Iris pigment epithelial cell (primary cell): Measurements from ENCODE around the gene CCDC86.
"Not testable (repeated sequence)": the region's sequence is repeated elsewhere in the genome, so short reads cannot be mapped to it uniquely, and the experiment has no call there.

Source experiments
- DNase-seq: peaks from one replicate; pipeline ENCODE4 v3.0.0-alpha.2; 2011; ENCODE audit warnings: low read depth

CCDC86 gene, protein sequence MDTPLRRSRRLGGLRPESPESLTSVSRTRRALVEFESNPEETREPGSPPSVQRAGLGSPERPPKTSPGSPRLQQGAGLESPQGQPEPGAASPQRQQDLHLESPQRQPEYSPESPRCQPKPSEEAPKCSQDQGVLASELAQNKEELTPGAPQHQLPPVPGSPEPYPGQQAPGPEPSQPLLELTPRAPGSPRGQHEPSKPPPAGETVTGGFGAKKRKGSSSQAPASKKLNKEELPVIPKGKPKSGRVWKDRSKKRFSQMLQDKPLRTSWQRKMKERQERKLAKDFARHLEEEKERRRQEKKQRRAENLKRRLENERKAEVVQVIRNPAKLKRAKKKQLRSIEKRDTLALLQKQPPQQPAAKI

DNA sequence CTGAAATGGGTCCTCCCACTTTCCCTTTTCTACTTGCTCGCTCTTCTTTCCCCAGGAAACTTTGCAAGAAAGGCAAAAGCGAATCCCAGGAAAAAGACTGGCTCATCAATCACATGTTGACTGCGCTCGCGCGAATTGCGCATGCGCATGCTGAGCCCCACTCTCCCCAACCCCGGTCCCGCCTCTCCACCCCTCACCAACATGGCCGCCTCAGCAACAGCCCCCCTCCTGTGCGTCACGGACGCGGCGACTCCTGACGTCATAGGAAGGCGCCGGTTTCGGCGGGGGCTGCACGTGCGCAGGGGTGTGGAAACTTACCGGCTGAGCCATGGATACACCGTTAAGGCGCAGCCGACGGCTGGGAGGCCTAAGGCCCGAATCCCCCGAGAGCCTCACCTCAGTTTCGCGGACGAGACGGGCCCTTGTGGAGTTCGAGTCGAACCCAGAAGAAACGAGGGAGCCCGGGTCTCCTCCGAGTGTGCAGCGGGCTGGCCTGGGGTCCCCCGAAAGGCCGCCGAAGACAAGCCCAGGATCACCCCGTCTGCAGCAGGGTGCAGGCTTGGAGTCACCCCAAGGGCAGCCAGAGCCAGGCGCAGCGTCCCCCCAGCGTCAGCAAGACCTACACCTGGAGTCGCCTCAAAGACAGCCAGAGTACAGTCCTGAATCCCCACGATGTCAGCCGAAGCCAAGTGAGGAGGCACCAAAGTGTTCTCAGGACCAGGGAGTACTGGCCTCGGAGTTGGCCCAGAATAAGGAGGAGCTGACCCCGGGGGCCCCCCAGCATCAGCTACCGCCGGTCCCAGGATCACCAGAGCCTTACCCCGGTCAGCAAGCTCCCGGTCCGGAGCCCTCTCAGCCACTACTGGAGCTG lies at the start of gene CCDC86:
TSS of gene CCDC86 (plus strand) at position 317 of the 871 bp plus-strand sequence. CDS start at position 329, 12 bp downstream.
- DNase-seq = peak; percentile 94

DNA sequence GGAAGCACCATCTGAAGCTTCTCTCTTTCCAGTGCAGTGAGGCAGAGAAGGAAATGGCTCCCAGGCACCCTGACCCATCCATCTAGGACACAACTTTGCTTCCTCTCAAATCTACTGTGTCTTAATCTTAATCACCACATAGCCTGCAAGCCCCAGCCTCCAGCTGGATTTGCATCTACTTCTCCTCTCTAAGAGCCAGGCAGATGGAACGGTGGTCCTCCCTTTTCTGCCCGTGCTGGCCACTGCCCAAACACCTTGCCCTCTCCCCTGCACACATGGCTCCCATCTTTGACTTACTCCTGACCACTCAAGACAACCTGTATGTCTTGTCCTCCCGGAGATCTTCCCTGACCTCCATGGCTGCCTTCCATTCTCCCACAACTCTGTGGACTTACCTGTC lies 49.4 kb upstream of the CCDC86 start:
- no peak for DNase-seq

DNA sequence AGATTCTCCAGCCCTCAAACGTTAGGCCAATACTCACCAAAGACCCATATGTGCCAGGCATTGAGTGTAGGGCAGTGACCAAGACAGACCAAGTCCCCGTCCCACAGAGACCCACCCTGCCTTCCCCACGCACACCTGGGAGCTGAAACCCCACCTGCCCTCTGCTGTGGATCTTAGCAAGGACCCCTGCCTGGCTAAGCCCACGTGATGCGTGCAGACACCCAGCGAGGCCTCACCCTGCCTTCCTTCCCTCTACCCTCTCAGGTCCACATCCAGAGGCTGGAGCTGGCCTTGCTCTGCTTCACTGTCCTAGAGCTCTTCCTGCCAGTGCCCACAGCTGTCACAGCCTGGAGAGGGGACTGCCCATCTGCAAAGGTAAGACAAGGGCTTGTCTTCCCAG lies 46.6 kb upstream of the CCDC86 start:
- DNase-seq = no peak

DNA sequence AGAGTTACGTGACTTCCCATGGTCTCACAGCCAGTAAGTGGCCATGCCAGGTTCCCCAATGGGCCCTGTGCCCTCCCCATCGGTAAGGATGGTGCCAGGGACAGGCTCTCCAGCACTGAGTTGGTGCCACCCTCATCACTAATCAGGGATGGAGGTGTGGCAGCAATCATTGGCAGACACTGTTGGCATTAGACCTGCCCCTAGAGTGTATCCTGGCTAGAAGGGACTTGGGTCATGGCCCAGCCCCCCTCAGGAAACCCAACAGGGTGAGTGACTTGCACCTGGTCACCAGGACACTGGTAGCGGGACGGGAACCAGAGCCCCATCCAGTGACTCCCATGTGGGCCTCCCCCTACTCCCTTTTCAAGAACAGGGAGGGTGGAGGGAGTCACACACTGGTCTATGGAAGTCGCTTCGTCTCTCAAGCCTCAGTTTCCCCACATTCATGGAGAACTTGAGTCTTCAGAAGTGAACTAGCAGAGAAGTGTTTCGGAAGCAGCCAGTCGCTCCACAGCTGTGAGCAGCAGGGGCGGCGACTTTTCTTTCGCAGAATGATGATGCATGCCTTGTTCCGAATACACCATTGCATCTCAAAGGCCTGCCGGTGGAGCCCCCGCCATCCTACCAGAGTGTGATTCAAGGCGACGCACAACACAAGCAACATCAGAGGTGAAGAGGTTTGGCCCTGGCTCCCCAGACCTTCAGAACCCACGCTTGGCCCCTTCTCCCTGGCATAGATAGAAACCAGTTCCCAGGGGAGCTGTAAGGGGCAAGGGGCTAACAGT lies 43.9 kb upstream of the CCDC86 start:
- no peak for DNase-seq

- no peak for DNase-seq
These were observed 43.3 kb upstream of the CCDC86 start for GRCh38 chr11:60798631-60799030.

DNA sequence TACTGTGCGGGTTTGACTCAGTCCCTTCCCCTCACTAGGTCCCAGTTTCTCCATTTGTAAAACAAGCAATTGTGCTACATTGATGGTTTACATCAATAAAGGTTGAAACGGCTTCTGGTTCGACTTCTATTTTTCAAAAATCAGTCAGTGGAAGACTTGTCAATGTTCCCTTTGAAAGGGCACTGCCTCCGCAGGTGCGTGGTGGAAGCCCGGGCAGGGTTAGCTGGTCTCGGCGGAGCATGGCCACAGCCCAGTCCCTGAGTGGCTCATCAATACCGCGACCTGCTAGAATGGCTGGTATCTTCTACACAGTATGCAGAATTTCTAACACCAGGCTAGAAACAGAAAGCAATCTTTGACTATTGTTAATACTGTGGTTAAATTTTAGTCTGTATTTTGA lies 40.7 kb upstream of the CCDC86 start:
- no peak for DNase-seq

DNA sequence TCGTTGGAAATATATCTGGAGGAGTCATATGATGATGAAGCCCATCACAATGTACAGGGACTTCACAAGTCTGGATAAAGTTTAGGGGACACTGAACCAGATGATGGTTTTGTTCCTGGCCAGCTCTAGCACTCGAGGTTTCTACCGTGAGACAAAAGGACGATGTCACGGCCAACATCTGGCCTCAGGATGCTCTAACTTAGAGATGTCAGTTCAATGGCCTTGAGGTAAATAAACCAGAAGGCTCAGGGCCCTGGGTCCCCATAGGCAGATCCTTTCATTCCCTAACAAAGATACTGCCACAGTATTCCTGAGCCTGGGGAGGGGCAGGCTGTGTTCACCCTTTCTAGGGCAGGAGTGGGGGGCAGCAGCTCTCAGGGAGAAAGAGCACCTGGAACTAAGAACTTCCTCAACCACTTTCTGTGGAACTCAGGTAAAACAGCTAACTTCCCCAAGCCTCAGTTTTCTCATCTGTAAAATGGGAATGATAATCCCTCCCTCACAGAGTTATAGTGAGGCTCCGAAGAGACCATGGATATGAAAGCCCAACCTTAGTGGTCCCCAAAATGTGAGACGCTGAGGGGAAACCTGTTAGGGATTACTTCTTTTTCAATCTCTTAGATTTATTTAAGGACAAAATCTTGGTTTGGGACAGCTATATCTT lies 38.5 kb upstream of the CCDC86 start:
- no peak for DNase-seq

GRCh38 chr11:60809249-60809648 lies 32.7 kb upstream of the CCDC86 start:
- DNase-seq = no peak

DNA sequence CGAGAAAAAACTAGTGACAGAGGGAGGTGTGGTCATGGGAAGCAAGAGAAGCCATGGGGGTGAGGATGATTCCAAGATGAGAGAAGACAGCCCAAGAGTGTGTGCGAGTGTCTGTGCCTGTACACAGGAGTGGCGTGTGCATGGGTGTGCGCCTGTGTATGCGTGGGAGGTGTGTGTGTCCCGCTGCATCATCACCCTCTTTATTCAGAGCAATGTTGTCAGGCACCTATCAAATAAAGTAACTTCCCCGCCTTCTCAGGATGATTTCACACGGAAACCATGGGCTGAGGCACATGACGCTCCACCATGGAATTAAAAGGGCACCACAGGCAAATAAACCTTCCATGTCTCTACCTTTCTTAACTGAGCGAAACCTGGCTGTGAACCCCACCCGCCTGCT lies 32.2 kb upstream of the CCDC86 start:
- no peak for DNase-seq

DNA sequence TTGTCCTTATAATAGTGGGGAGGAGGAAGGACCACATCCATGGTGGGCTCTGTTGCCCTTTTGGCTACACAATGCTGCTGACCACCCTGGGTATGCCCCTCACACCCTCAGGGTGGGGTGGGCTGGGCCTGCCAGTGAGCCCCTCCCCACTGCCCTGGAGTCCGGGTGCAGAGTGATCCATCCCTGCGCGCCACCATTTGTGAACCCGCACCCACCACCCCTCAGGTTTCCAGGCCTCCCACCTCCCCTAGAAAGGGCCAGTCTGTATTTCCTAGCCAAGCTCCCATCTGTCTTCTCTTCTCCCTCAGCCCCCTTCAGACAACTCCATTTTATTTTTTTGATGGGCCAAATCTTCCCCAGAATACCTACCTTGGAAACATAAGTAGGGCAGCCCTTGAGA lies 31.8 kb upstream of the CCDC86 start:
- DNase-seq = no peak

GRCh38 chr11:60810569-60810968 lies 31.3 kb upstream of the CCDC86 start:
- DNase-seq = no peak

GRCh38 chr11:60813324-60813723 lies 28.6 kb upstream of the CCDC86 start:
- DNase-seq = no peak

DNA sequence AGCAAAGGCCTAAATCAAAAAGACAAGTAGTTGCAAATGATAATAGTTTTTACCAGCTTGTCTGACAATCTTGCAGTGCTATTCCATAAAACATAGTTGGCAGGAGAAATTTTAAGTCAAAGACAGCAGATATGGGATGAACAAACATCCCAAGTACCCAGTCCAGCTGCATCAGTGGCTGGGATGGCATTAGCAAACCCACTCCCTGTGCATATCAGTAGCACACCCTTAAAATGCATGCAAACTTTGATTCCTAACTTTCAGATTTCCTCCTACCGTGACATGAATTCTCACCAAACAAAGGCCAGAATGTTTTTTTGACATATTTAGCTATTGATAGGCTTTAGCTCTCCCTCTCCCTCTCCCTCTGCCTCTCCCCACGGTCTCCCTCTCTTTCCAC lies 27.8 kb upstream of the CCDC86 start:
- no peak for DNase-seq

- DNase-seq = no peak
These were observed 25.2 kb upstream of the CCDC86 start for GRCh38 chr11:60816590-60817157.

- DNase-seq = no peak
These were observed 23.9 kb upstream of the CCDC86 start for GRCh38 chr11:60818057-60818456.

GRCh38 chr11:60821827-60822599 lies 19.9 kb upstream of the CCDC86 start:
- DNase-seq = no peak

DNA sequence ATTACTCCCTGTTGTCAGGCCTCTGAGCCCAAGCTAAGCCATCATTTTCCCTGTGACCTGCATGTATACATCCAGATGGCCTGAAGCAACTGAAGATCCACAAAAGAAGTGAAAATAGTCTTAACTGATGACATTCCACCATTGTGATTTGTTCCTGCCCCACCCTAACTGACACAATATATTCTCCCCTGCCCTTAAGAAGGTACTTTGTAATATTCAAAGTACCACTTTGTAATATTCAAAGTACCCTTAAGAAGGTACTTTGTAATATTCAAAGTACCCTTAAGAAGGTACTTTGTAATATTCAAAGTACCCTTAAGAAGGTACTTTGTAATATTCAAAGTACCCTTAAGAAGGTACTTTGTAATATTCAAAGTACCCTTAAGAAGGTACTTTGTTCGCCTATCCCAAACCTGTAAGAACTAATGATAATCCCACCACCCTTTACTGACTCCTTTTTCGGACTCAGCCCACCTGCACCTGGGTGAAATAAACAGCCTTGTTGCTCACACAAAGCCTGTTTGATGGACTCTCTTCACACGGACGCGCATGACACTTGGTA lies 18.1 kb upstream of the CCDC86 start:
- DNase-seq = not testable (repeated sequence)

GRCh38 chr11:60825118-60825517 lies 16.8 kb upstream of the CCDC86 start:
- no peak for DNase-seq

DNA sequence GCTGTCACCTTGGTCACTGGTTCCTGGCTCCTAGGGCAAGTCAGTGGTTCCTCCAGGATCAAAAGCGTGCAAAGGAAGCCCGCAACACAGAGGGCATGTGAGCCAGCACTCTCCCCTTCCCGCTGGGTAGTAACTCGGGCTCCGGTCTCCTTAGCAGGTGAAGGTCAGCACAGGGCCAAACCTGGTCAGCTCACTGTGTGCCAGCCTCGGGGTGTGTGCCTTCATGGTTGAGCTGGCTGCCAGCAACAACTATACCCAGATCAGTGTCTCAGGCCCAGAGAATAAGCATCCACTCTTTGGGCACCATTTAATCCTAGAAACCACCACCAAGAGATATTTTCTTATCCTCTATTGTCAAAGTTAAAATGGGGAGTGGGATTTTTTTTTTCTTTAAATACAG lies 16.1 kb upstream of the CCDC86 start:
- no peak for DNase-seq

DNA sequence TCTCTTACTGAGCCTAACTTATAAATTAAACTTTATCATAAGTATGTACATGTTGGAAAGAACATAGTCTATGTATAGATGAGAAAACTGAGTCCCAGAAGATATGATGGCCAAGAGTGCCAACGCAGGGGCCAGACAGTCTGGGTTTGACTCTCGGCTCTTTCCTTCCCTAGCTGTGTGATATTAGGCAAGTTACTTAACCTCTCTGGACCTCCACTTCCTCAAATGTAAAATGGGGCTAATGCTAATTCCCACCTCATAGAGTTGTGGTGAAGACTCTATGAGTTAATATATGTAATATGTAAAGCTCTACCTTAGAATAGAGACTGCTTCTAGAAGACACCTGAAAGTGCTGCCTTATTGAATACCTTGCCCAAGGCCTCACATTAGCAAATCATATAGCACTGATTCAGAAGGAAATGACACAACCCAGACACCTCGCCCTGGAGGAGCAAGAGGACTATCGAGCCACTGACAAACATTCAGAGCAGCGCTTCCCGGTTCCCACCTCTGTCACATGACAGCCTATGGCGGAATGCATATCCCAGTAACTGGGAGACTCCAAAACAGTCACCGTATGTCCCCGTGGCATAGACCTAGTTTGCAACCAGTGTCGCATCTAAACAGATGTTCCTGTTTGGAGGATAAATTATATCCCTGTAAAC lies 11.3 kb upstream of the CCDC86 start:
- no peak for DNase-seq
